Measurements from ENCODE around the gene HECW1.

- TF ChIP-seq POLR2AphosphoS5 (IDR thresholded peaks at IDR 0.05; ENCODE audit: low read depth, low read length) (no peak), POLR2A (IDR thresholded peaks at IDR 0.05; ENCODE audit: low read depth, low read length) (no peak), SPI1 (IDR thresholded peaks at IDR 0.05; ENCODE audit: low read depth, low read length) (no peak)
Measured at GRCh38 chr7:43586251-43586900, 473.9 kb downstream of the HECW1 start.

Measured in GM12891 (cell line).